ENCODE data around the gene ITM2C. TPM values are rescaled to one million over a fixed set of nuclear protein-coding genes. Genes with fewer than 3 reads are reported as not detected.

Gene ITM2C
- total and polyA plus RNA-seq, 8 donors: 26.9 to 1,030 (median 47.2) TPM

DNA sequence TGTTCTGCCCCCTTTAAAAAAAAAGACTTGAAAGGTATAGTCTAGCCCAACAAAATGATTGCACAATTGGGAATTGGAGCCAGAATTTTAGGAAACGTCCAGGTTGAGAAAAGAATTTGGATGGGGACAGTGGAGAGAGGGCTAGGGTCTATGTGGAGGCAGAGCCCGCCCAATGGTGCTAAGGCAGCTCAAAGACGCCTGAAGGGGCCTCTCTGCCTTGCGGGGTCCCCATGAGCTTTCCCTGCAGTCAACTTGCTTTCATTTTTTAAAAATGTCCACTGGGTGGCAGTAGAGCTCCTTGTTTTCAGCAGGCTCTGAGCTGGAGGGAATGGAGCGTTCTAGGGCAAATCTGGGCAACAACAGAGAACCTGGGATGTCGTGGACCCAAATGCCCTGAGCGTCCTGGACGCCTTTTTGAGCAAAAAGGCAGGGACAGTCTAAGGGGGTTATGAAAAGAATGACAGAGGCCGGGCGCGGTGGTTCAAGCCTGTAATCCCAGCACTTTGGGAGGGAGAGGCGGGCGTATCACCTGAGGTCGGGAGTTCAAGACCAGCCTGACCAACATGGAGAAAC is 40.2 kb upstream of the ITM2C start:
- 20 to 22% (median 21%) methylated on average over 14 of the region's 14 CpGs for WGBS, 5 donors
- TF ChIP-seq EP300 (IDR thresholded peaks at IDR 0.05): no peak
- TF ChIP-seq CTCF (IDR thresholded peaks at IDR 0.05): peak in 5 of 7 experiments; percentile 40 to 77 (median 58)
- H3K27me3 ChIP-seq: peaks cover 0 to 38% (median 16%) of the 10 kb centered on the region in 3 donors
- peaks cover 9 to 22% (median 20%) of the 10 kb centered on the region in 4 donors for H3K4me1 ChIP-seq
- peak overlapping the region in 3 of 4 donors; percentile 30 to 33 (median 31) for H3K4me3 ChIP-seq
- intact Hi-C loops (cut with DNase I; ENCODE audit: low total_unique reads): no loop called here
- H3K27ac ChIP-seq: no peak overlapping the region
- H3K36me3 ChIP-seq: peaks cover 0 to 31% (median 27%) of the 10 kb centered on the region in 4 donors
- peak; percentile 34 to 94 for DNase-seq
- no peaks in the 10 kb centered on the region for H3K9me3 ChIP-seq

- no peak for DNase-seq
- 52 to 74% (median 59%) methylated on average over 1 of the region's 1 CpG for WGBS, 5 donors
- Histone ChIP-seq H3K36me3 (peaks cover 0 to 22% (median 20%) of the 10 kb centered on the region in 4 donors), H3K4me1 (peaks cover 9 to 22% (median 20%) of the 10 kb centered on the region in 4 donors), H3K9me3 (peaks cover 0 to 9% (median 5%) of the 10 kb centered on the region in 4 donors), H3K4me3 (no peak overlapping the region), H3K27me3 (peaks cover 0 to 46% (median 16%) of the 10 kb centered on the region in 3 donors), H3K27ac (no peak overlapping the region)
- TF ChIP-seq CTCF (IDR thresholded peaks at IDR 0.05) (no peak), POLR2A (IDR thresholded peaks at IDR 0.05) (no peak), EP300 (IDR thresholded peaks at IDR 0.05) (no peak), POLR2AphosphoS5 (IDR thresholded peaks at IDR 0.05) (no peak)
- intact Hi-C loops (cut with DNase I; ENCODE audit: low total_unique reads): loop anchor here (5.0 kb wide), 1 partner anchor 162 kb away; no protein-coding TSS in a partner anchor
These were observed 39.4 kb upstream of the ITM2C start for GRCh38 chr2:230825354-230825753.

DNA sequence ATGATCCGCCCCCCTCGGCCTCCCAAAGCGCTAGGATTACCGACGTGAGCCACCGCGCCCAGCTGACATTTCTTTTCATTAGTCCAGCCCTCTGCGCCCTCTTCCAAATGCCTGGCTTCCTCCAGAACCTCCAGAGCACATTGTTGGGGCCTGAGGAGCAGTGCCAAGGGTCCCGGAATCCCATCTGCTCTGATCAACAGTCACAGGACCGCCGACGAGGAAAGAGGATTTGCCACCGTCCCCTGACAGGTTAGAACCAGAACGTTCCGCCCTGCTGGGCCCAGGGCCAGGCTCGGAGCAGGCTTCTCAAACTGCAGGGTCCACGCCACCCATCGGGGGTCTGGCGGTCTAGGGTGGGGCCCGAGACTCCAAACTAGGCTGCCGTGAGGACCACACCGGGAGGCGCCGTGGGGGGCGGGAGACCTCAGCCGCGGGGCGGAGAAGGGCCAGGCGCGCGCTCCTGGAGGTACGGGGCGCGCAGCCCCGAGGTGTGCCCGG is 36.9 kb upstream of the ITM2C start:
- Histone ChIP-seq H3K27ac (no peak overlapping the region), H3K36me3 (no peaks in the 10 kb centered on the region), H3K9me3 (peaks cover 0 to 11% (median 7%) of the 10 kb centered on the region in 4 donors), H3K27me3 (peaks cover 0 to 46% (median 16%) of the 10 kb centered on the region in 3 donors), H3K4me3 (peak overlapping the region; percentile 37 to 53 (median 42)), H3K4me1 (peaks cover 9 to 22% (median 20%) of the 10 kb centered on the region in 4 donors)
- WGBS, 5 donors: 33 to 78% (median 40%) methylated on average over 13 to 36 of the region's 36 CpGs
- intact Hi-C loops (cut with DNase I; ENCODE audit: low total_unique reads): loop anchor here (5.0 kb wide), 1 partner anchor 159 kb away; no protein-coding TSS in a partner anchor
- no peak for DNase-seq
- no peak for TF ChIP-seq POLR2AphosphoS5 (IDR thresholded peaks at IDR 0.05)
- TF ChIP-seq POLR2A (IDR thresholded peaks at IDR 0.05): no peak
- TF ChIP-seq CTCF (IDR thresholded peaks at IDR 0.05): no peak
- TF ChIP-seq EP300 (IDR thresholded peaks at IDR 0.05): no peak

DNA sequence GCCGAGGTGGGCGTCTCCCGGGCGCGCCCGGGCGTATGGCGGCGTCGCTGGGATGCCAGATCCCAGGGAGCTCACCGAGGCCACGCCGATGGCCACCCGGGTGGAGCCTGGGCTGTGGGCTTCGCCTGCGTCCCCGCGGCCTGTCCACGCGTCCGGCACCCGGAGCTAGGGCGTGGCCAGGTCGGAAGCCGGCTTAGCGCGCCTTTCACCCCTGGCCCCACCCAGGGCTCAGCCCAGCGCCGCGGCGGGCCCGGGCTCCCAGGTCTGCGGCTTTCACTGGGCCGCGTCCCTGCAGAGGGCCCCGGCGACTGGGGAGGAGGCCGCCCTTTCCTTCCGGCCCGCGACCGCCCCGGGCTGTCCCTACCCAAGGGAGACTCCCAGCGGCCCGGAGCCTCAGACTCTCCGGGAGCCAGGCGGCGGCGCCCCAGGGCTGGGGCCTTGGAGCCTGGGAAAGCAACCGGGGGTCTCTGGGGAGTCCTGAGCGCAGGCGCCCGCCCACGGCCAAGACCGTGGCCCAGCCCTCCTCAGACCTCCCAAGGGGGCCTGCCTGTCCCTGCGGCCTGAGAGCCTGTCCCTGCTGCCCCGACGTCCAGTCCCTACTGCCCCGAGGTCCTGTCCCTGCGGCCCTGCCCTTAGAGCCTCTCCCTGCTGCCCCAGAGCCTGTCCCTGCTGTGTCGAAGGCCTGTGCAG is 36.3 kb upstream of the ITM2C start:
- intact Hi-C loops (cut with DNase I; ENCODE audit: low total_unique reads): loop anchor here (5.0 kb wide), 1 partner anchor 159 kb away; no protein-coding TSS in a partner anchor
- Histone ChIP-seq H3K4me1 (peaks cover 9 to 22% (median 20%) of the 10 kb centered on the region in 4 donors), H3K27ac (no peak overlapping the region), H3K27me3 (peaks cover 0 to 46% (median 16%) of the 10 kb centered on the region in 3 donors), H3K9me3 (peaks cover 0 to 11% (median 7%) of the 10 kb centered on the region in 4 donors), H3K36me3 (no peaks in the 10 kb centered on the region), H3K4me3 (peak overlapping the region; percentile 37 to 53 (median 42))
- WGBS, 5 donors: 12 to 15% (median 15%) methylated on average over 31 to 61 of the region's 61 CpGs; no CpG with 5 or more reads in 1 of the 5 donors
- TF ChIP-seq POLR2AphosphoS5 (IDR thresholded peaks at IDR 0.05) (no peak), POLR2A (IDR thresholded peaks at IDR 0.05) (no peak), EP300 (IDR thresholded peaks at IDR 0.05) (no peak), CTCF (IDR thresholded peaks at IDR 0.05) (no peak)
- peak; percentile 34 to 70 for DNase-seq

Data from stomach (tissue), 9 donors.